Keratinocyte (primary cell): ENCODE results near the gene PYGM.

Experiments
- CTCF ChIP-seq, 3 experiments: IDR thresholded peaks in 1 of 3; conservative IDR thresholded peaks in 1 of 3; optimal IDR thresholded peaks in 1 of 3; 2 replicates in 2 of 3; 3 replicates in 1 of 3; pipeline versions ENCODE3 to v1.5.1; 2011; ENCODE audit warnings: low read length in 3 of 3, mild to moderate bottlenecking in 3 of 3, moderate library complexity in 2 of 3, control low read depth in 1 of 3, inconsistent platforms in 1 of 3; ENCODE audit not compliant: insufficient read depth in 2 of 3; ENCODE audit errors: extremely low read depth in 1 of 3
- EZH2 ChIP-seq: IDR thresholded peaks from one replicate; pipeline ENCODE4 v1.6.1; 2012; ENCODE audit warnings: inconsistent platforms, mild to moderate bottlenecking, low read length, moderate library complexity

- TF ChIP-seq EZH2 = no peak
- TF ChIP-seq CTCF (optimal IDR thresholded peaks at IDR 0.05 in 1 of 3, IDR thresholded peaks at IDR 0.05 in 1 of 3, conservative IDR thresholded peaks at IDR 0.05 in 1 of 3; ENCODE audit: extremely low read depth in 1 of 3, insufficient read depth in 2 of 3, low read length in 3 of 3) = no peak
Observed at GRCh38 chr11:64788321-64789215, 28.8 kb upstream of the PYGM start.
